HS-5 (cell line): ENCODE data around the gene ARL14EPL.
"Not testable (repeated sequence)": the region's sequence is repeated elsewhere in the genome, so short reads cannot be mapped to it uniquely, and the experiment has no call there.

Experiments
- DNase-seq: peaks from one replicate; pipeline ENCODE4 v3.0.0-alpha.2; 2012; ENCODE audit warnings: low read depth

Gene ARL14EPL

DNA sequence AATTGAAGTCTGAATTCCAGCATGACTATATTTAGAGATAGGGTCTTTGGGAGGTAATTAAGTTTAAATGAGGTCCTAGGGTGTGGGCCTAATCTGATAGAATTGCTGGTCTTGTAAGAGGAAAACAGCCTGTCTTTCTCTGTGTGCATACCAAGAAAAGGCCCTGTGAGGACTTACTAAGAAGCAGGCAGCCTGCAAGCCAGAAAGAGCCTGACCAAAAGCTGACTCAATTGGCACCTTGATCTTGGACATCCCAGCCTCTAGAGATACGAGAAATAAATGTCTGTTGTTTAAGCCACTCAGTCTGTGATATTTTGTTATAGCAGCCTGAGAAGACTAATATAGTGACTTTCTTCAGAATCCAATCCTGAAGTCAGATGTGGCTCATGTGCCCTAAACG lies 14.6 kb downstream of the ARL14EPL start:
- no peak for DNase-seq

- DNase-seq, result no peak
Measured at GRCh38 chr5:116058346-116058936, 26.2 kb downstream of the ARL14EPL start.

DNA sequence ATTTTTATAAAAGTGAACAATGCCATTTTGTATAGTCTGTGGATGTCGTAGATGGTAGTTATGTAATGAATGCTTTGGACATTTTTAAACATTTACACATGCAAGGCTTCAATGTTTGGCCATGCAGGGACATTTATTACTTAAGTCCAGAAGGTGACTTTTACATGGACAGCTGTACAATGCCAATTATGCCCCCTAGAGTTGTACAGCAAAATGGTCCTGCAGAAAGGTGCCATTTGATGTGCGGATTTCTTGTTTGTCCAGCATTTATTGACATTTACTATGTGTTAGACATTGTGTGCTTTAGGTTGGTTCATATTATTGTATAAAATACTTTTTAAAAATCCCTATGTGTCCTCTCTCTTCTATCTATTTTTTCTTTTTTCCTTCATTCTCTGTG lies 30.1 kb downstream of the ARL14EPL start:
- no peak for DNase-seq

DNA sequence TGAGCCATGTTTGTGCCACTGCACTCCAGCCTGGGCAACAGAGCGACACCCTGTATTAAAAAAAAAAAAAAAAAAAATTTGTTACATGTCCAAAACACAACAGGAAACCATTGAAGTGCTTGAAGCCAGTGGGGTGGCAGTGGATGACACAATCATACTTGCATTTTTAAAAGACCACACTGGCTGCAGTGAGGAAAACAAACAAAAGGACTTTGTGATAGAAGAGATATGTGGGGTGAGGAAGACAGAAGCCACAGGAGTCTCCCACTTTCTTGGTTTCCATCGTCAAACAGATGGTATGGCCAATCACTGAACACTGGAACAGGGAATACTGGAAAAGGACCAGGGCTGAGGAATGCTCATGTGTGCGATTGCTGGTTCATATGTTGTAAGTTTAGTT lies 31.7 kb downstream of the ARL14EPL start:
- DNase-seq, result no peak

- DNase-seq, result peak; percentile 35
Measured at GRCh38 chr5:116068028-116068632, 35.9 kb downstream of the ARL14EPL start.

DNA sequence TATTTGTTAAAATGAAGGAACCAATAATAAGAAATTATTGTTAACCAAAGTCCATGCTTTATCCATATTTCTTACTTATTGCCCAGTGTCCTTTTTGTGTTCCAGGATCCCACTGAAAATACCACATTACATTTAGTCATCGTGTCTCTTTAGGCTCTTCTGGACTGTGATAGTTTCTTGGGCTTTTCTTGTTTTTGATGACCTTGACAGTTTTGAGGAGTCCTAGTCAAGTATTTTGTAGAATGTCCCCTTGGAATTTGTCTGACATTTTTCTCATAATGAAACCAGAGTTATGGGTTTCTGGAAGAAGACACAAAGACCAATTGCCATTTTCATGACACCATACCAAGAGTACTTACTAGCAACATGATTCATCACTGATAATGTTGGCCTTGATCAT lies 38.9 kb downstream of the ARL14EPL start:
- DNase-seq, result no peak

GRCh38 chr5:116075191-116075831 lies 43.0 kb downstream of the ARL14EPL start:
- no peak for DNase-seq

GRCh38 chr5:116076496-116076895 lies 44.2 kb downstream of the ARL14EPL start:
- DNase-seq, result no peak

DNA sequence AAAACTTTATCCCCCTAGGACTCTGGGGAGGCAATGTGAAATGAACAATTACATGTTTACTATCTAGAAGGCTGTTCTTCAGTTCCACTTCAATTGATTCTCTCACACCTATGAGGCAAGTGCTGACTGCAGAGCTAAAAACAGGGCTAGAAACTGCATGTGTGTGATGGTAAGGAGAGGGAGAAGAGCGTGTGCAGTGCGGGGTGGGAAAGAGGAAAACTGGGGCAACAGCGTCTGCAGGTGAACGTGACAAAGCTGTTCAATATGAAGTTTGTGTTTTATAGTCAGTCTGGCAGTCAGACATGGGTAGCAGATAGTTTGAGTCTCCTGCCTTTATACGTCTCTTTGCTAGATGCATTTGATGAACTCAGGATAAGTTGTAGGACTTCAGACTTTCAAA lies 45.9 kb downstream of the ARL14EPL start:
- DNase-seq, result no peak

GRCh38 chr5:116084287-116084691 lies 52.0 kb downstream of the ARL14EPL start:
- DNase-seq, result no peak

GRCh38 chr5:116084871-116085715 lies 52.8 kb downstream of the ARL14EPL start, which contains the start of gene COMMD10:
TSS of gene COMMD10 (plus strand) at chr5:116085025.
- peak; percentile 60 for DNase-seq

GRCh38 chr5:116086309-116086708 lies 54.0 kb downstream of the ARL14EPL start:
- not testable (repeated sequence) for DNase-seq

- DNase-seq, result no peak
Measured at GRCh38 chr5:116088062-116088461, 55.8 kb downstream of the ARL14EPL start.

DNA sequence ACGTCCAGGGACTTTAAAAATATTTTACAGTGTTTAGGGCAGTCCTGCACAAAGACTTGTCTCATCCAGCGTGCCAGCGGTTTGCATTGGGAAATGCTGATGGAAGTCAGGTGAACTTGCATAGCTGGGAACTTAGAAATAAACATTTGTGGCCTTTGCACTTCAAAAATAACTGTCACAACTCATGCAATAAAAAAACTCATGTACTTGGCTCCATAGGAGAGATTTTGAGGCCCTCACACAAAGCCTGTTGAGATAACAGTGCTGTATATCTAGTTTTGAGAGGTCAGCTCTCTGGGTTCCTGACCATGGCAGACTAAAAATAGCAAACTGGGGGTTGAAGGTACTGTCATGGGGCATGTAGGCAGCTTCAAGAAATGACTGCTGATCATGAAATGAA lies 58.0 kb downstream of the ARL14EPL start:
- no peak for DNase-seq

DNA sequence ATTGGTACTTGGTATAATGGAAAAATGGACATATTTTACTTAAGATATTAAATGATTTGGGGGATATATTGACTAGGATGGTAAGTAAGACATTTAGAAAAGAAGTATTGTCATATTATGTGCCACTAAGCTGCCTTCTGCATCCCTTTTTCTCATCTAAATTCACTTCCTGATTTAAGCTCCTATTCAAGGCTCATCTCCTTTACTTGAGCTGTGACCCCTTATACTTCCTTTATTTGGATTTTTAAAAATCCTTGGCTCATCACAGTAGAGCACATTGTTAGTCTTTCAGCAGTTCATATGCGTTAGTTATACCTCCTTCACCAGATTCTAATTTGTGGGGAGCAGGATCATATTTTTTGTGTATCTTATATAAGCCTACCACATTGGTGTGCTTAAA lies 59.1 kb downstream of the ARL14EPL start:
- no peak for DNase-seq

- no peak for DNase-seq
Measured at GRCh38 chr5:116097301-116097700, 65.0 kb downstream of the ARL14EPL start.

GRCh38 chr5:116098998-116099397 lies 66.7 kb downstream of the ARL14EPL start:
- DNase-seq, result no peak

- not testable (repeated sequence) for DNase-seq
Measured at GRCh38 chr5:116104941-116105340, 72.7 kb downstream of the ARL14EPL start.
